ENCODE results near the gene PSMB11. TPM values are rescaled to one million over a fixed set of nuclear protein-coding genes. Genes with fewer than 3 reads are reported as not detected.

Gene PSMB11
- total RNA-seq, 1 experiment from 2014 or later: not detected

- CTCF ChIA-PET: no interaction called here
- peaks cover 12% of the 10 kb centered on the region for H3K4me1 ChIP-seq (ENCODE audit: insufficient read depth, low read length)
- H3K4me3 ChIP-seq (ENCODE audit: low read length): no peak overlapping the region
- no peaks in the 10 kb centered on the region for H3F3A ChIP-seq (ENCODE audit: low read length, unreplicated experiment)
- peaks cover 18% of the 10 kb centered on the region for H4K20me1 ChIP-seq (ENCODE audit: low read length)
- no peak for ATAC-seq
- H3K9ac ChIP-seq (ENCODE audit: low read length): no peak overlapping the region
- no TSS peak for BruUV-seq (replicated peaks)
- no peak overlapping the region for H3K4me2 ChIP-seq (ENCODE audit: low read length)
- H3K27me3 ChIP-seq (ENCODE audit: low read length): no peaks in the 10 kb centered on the region
- H3K79me2 ChIP-seq (ENCODE audit: low read length): peaks cover 46% of the 10 kb centered on the region
- no peaks in the 10 kb centered on the region for H3K9me3 ChIP-seq (ENCODE audit: low read length)
- no peaks in the 10 kb centered on the region for H3K9me2 ChIP-seq (replicated peaks; ENCODE audit: low read length)
- TF ChIP-seq CTCF (conservative IDR thresholded peaks at IDR 0.05; ENCODE audit: low read depth, low read length) (no peak), EZH2 (IDR thresholded peaks at IDR 0.05; ENCODE audit: low read length, unreplicated experiment) (no peak), EZH2phosphoT487 (IDR thresholded peaks at IDR 0.05; ENCODE audit: borderline replicate concordance, low read length) (no peak)
- no peak overlapping the region for H2AFZ ChIP-seq (ENCODE audit: low read length)
- POLR2A ChIA-PET (ENCODE audit: unreplicated experiment): interaction anchor here (0.6 kb wide), 1 partner anchor 24 kb away, joined by 5 read pairs; no protein-coding TSS in a partner anchor
- H3K36me3 ChIP-seq (ENCODE audit: low read depth, low read length): peaks cover 69% of the 10 kb centered on the region
- no peak for DNase-seq
- intact Hi-C loops (cut with micrococcal nuclease): no loop called here
- no peak overlapping the region for H3K27ac ChIP-seq (ENCODE audit: low read length)
Observed at GRCh38 chr14:23089498-23090253, 47.7 kb downstream of the PSMB11 start.

GRCh38 chr14:23090254-23090636, 48.2 kb downstream of the PSMB11 start:
- H3K27me3 ChIP-seq (ENCODE audit: low read length): no peaks in the 10 kb centered on the region
- POLR2A ChIA-PET (ENCODE audit: unreplicated experiment): interaction anchor here (0.6 kb wide), 1 partner anchor 25 kb away, joined by 5 read pairs; no protein-coding TSS in a partner anchor
- H3K36me3 ChIP-seq (ENCODE audit: low read depth, low read length): peaks cover 65% of the 10 kb centered on the region

More at GRCh38 chr14:23090254-23090636, 48.2 kb downstream of the PSMB11 start:
- peaks cover 47% of the 10 kb centered on the region for H3K79me2 ChIP-seq (ENCODE audit: low read length)
- no peak overlapping the region for H2AFZ ChIP-seq (ENCODE audit: low read length)
- H3K4me2 ChIP-seq (ENCODE audit: low read length): no peak overlapping the region
- H3K4me1 ChIP-seq (ENCODE audit: insufficient read depth, low read length): peaks cover 12% of the 10 kb centered on the region
- BruUV-seq (replicated peaks): no TSS peak
- no peak overlapping the region for H3K4me3 ChIP-seq (ENCODE audit: low read length)
- TF ChIP-seq EZH2phosphoT487 (IDR thresholded peaks at IDR 0.05; ENCODE audit: borderline replicate concordance, low read length) (no peak), EZH2 (IDR thresholded peaks at IDR 0.05; ENCODE audit: low read length, unreplicated experiment) (no peak), CTCF (conservative IDR thresholded peaks at IDR 0.05; ENCODE audit: low read depth, low read length) (no peak)
- intact Hi-C loops (cut with micrococcal nuclease): no loop called here
- DNase-seq (no peak), ATAC-seq (no peak)
- no peak overlapping the region for H3K27ac ChIP-seq (ENCODE audit: low read length)
- no peaks in the 10 kb centered on the region for H3K9me2 ChIP-seq (replicated peaks; ENCODE audit: low read length)
- H4K20me1 ChIP-seq (ENCODE audit: low read length): peaks cover 18% of the 10 kb centered on the region
- H3K9ac ChIP-seq (ENCODE audit: low read length): no peak overlapping the region
- CTCF ChIA-PET: no interaction called here
- H3F3A ChIP-seq (ENCODE audit: low read length, unreplicated experiment): no peaks in the 10 kb centered on the region
- H3K9me3 ChIP-seq (ENCODE audit: low read length): no peaks in the 10 kb centered on the region

Measured in PC-3 (cell line).